ENCODE results near the gene GALNT2. TPM values are rescaled to one million over a fixed set of nuclear protein-coding genes. Genes with fewer than 3 reads are reported as not detected.

The GALNT2 gene
- total RNA-seq, 4 donors from 2014 or later = 50.7 to 85.0 (median 71.8) TPM

GRCh38 chr1:230278871-230279582, 212.0 kb downstream of the GALNT2 start:
- no peak for ATAC-seq (ENCODE audit: low FRiP score)
- DNase-seq (ENCODE audit: low spot score) = no peak
- TF ChIP-seq CTCF (IDR thresholded peaks at IDR 0.05) = no peak

DNA sequence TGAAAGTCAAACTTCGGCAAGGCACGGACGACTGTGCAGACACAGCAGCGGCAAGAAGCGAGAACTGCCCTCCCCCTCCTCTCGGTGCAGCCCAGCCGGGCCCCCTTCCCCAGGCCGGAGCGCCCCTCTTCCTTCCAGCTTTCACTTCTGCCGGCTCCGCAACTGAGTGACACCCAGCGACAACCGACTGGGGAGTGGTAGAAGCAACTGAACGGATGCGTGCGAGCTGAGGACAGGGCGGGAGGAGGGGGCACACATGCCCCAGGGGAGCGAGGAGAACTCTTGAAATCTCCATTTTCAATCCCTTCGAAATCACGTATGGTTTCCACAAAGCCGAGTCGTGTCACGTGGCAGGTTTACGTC, 212.5 kb downstream of the GALNT2 start:
- no peak for TF ChIP-seq CTCF (IDR thresholded peaks at IDR 0.05)
- no peak for ATAC-seq (ENCODE audit: low FRiP score)
- no peak for DNase-seq (ENCODE audit: low spot score)

GRCh38 chr1:230280054-230280795, 213.2 kb downstream of the GALNT2 start:
- DNase-seq (ENCODE audit: low spot score) (no peak), ATAC-seq (ENCODE audit: low FRiP score) (no peak)
- no peak for TF ChIP-seq CTCF (IDR thresholded peaks at IDR 0.05)

- ATAC-seq (ENCODE audit: low FRiP score) = no peak
- no peak for DNase-seq (ENCODE audit: low spot score)
These were observed 213.9 kb downstream of the GALNT2 start for GRCh38 chr1:230280906-230281413.

GRCh38 chr1:230281556-230281955, 214.5 kb downstream of the GALNT2 start:
- no peak for ATAC-seq (ENCODE audit: low FRiP score)
- DNase-seq (ENCODE audit: low spot score) = no peak
- TF ChIP-seq CTCF (IDR thresholded peaks at IDR 0.05) = no peak

More at GRCh38 chr1:230280906-230281413, 213.9 kb downstream of the GALNT2 start:
- no peak for TF ChIP-seq CTCF (IDR thresholded peaks at IDR 0.05)

DNA sequence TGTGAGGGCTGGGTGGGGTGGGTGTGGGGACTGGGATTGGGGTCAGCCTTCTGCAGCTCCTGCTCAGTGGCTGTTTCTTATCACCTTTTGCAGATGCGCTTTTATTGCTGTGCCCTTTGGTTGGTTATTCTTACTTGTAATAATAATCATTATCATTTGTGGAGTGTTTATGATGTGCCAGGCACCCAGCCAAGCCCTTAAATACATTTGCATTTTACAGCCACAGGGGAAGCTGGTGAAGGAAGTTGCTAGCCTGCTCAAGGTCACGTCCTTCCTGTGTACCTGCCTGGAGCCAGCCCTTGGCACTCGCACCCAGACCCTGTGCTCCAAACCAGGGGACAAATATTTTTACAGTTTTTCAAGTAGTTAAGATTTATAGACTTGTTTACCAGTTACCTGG, 215.1 kb downstream of the GALNT2 start:
- TF ChIP-seq CTCF (IDR thresholded peaks at IDR 0.05) = no peak
- DNase-seq (ENCODE audit: low spot score) (no peak), ATAC-seq (ENCODE audit: low FRiP score) (no peak)

Data from omental fat pad (tissue), 4 donors.